Endometrium (tissue), 2 donors: ENCODE measurements around the gene CLEC20A.

Experiments
- FAIRE-seq: peaks from 2 replicates; lab custom pipeline; 2012; peaks lifted over from hg19 to GRCh38; lab: Jason Lieb, UNC
- donor health status: control.
- donor health status: control.

CLEC20A gene

DNA sequence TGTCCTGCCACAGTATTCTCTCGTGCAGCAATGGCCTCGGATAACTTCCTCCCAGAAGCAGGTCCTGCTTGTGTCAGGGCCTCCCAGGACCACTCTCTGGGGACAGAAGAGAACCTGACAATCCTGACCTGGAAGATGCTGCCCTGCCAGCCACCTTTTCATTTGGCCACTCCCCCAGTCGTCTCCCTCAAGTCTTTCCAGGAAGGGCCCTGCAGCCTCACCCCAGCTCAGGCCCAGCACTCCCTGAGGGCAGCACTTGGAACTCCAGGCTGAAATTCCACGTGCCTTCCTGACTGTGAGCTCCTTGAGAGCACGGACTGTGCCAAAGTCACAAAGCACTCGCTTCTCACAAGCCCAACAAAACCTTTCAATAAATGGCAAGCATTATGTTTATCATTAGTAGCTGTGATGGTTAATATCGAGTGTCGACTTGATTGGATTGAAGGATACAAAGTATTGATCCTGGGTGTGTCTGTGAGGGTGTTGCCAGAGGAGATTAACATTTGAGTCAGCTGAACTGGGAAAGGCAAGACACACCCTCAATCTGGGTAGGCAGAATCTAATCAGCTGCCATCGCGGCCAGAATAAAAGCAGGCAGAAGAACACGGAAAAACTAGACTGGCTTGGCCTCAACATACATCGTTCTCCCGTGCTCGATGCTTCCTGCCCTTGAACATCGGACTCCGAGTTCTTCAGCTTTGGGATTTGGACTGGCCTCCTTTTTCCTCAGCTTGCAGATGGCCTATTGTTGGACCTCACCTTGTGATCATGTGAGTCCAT is 2.3 kb upstream of the CLEC20A start:
- no peak for FAIRE-seq

DNA sequence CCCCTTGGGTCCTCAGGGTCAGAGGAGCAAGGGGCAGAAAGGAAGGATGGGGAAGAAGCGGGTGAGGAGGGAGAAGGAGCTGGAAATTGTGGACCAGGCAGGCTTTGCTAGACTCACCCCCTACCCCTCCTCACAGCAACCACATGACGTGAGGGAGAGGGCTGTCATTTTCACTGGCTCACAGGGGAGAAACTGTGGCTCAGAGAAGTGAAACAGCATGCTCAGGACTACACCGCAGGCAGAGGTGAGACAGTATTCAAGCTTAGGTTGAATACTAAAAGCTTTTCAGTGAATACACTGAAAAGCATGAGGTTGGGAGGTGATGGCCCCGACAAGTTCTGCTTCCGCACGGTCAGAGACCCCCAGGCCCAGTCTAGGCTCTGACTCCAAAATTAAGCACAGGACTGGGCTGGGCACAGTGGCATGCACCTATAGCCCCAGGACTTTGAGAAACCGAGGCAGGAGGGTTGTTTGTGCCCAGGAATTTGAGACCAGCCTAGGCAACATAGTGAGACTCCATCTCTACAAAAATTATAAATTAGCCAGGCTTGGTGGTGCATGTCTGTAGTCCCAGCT is 1.2 kb upstream of the CLEC20A start:
- FAIRE-seq, result no peak

DNA sequence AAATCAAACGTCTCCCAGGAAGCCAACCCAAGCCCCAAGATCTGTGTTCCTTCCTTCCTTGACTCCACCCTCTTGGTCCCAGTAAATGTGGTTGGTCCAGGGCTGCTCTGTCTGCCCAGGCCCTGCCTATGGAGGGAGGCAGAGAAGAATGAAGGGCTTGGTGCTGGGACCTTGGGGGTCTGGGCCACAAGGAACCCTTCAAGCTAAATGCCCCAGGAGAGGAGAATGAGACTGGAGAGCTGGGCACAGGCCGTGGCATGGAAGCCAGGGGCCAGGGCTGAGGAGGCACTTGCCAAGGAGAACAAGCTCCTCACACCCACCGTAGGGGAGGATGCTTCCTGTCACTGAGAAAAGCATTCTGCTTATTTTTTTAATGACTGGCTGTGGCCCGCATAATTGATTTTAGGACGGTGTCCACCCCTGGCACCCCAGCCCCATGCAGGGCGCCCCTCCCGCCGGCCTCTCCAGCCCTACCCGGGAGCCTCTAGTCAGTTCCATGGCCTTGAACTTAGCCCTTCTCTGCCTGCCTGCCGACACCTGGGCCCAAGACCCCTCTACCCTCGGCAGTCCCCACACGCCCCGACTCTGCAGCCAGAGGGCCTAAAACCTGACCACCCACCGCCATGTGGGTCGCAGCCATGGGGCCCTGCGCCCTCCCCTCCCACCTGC is 889 bp downstream of the CLEC20A start:
- FAIRE-seq, result no peak

DNA sequence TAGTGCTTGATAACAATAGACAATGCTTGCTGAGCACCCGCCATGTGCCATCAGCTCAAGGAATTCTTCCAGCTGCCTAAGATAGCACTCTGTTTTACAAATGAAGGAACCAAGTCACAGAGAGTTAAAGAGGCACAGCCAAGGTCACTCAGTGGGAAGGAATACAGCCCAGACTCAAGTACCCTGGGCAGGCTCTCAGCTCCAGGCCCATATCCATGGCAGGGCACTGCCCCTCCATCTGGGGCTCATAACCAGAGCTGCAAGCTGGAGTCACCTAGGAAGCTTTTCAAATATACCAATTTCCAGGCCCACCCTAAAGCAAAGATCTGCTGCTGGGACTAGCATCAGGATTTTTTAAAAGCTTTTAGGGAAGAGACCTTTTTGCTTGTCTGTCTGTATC is 1.6 kb downstream of the CLEC20A start:
- FAIRE-seq, result no peak

DNA sequence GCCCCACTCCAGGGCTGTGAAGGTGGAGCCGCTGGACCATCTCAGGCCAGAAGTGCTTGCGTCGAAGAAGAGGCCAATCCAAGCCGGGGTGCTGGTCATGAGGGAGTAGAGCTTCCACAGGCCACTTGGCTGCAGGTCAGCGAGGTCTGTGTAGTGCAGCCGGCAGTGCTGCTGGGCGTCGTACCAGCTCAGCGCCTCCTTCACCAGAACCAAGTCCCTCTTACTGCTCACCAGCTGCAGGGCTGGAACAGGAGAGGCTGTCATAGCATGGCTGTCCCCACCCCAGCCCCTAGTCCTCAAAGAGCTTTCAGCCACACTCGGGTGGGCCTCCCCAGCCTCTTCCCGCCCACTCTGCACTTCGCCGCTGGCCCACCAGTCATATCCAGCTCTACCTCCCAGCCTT is 2.2 kb downstream of the CLEC20A start:
- no peak for FAIRE-seq

DNA sequence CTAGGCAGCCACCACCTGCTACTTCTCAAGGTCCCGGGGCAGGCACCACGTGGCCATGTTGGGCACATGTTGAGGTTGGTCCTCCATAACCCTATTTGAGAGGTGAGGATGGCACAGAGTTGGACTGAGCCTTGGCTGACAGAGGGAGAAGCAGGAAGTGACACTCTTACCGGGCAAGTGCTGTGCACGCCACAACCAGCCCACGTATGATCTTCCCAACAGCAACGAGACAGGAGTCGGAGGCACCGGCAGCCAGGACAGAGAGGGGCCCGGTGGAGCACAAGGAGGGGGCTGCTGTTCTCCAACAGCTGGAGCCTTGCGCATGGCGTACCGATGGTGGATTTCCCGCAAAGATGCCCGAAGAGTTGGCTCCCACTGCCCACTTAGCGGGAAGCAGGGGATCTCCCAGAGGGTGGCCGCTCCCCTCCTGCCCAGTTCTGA is 3.4 kb downstream of the CLEC20A start:
- FAIRE-seq, result no peak

DNA sequence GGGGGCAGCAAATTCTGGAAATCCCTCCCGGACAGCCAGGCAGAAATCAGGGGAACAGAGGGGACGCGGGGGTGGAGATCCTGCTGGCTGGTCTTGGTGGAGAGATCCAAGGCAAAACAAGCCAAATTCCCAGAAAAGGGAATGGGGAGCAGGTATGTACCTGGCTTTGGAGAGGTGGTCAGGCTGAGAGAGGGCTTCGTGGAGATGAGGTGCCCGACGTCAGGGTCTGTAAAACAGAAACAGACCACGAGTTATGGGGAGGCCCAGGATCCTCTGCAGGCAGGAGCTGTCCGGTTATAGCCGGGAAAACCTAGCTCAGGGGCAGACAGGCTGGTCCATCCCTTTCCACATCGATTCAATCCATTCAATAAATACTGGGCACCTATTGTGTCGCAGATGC is 4.4 kb downstream of the CLEC20A start:
- no peak for FAIRE-seq

DNA sequence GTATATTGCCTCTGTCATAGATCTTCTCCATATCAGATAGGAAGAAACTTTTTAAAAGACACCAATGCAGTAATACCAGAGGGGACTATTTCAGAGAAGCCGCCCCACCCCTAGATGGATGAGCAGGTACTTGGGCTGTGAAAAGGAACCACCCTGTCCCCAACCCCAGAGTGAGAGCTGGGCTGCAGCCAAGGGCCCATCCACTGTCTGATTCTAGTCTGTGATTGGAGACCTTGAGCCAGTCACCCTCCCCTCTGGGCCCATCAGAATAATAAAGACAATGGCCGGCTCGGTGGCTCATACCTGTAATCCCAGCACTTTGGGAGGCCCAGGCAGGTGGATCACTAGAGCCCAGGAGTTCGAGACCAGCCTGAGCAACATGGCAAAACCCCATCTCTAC is 5.0 kb downstream of the CLEC20A start:
- no peak for FAIRE-seq

DNA sequence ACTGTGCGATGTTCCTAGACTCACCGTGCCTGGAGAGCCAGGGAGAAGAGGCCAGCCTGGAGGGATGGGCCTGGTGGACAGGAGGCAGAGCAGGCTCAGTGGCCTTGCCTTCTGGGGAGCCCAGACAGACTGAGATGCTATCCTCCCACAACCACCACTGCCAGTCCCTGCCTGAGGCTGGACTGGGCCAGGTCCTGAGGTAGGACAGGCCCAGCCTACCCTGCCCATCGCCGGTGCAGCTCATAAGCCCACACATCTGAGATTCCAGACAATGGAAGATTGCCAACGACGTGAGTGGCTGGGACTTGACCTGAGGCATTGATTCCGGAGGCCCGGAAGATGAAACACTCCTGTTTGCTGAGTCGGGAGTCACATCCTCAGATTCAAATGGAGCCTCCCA is 5.8 kb downstream of the CLEC20A start:
- no peak for FAIRE-seq

DNA sequence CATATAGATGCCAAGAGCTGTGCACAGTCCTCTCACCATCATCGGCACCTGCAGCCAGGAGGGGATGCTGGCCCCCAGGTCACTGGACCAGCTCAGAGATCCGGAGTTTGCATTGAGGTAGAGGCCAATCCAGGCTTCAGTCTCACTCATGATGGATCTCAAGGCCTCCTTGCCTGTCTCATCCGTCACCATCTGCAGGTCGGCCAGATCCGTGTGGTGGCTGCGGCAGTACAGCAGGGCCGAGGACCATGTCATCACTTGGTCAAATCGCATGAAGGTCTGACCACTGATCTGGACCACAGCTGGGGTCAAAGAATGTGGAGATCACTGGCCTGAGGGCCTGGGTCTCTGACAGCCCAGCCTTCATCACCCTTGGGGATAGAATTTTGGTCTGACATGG is 6.6 kb downstream of the CLEC20A start:
- FAIRE-seq, result no peak

DNA sequence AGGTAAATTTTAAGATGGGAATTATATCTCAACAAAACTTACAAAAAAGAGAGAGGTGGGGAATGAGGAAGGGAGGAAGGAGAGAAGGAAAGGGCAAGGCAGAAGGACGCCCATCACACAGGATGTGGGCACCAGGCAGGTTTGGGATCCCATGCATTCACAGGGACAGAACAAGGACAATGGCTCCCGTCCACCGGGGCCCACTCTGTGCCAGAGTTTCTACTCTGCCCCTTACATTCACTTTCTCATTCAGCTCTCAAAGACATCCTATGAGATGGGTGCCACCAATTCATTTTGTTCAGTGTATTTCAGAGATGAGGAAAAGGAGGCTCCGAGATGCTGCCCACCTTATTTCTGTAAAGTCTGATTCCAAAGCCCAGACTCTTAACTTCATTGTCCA is 7.4 kb downstream of the CLEC20A start:
- FAIRE-seq, result no peak

DNA sequence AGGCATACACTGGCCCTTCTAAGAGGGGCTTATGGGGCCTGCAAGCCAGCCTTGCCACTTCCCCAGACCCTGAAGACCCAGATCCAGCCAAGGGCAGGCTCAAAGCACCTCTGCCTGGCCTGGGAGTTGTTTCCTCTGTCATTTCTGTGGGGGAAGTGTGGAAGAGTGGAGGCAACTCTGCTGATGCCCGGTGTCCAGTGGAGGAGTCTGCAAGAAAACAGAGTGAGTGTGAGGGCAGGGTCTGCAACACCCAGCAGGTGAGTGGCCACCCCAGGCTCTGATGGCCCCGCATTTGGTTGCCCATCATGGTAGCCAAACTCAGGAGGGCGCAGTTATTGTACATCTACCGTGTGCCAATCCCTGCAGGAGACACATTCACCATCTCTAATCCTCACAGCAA is 8.4 kb downstream of the CLEC20A start:
- no peak for FAIRE-seq

DNA sequence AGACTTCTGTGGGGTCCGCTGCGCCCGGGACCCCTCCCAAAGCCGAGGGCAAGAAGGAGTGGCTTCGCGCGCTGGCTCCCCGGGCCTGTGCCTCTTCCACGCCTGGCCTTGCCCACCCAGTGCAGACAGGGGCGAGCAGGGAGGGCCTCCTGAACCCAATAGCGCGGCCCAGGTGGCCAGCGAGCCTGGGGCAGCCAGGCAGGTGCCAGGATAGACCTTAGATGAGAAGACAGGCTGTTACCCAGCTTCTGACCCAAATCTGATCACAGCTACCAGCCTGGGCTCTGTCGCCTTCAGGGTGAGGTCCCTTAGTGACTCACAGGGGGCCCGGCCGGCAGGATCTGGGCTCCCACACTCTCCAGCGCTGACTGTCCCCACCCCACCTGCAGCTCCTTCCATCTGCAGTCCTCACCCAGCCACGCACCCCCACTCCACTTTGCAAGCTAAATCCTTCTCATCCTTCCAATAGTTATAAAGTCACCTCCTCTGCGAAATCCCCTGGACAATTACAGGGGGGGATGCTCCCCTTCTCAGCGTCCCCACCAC is 9.6 kb downstream of the CLEC20A start:
- FAIRE-seq, result no peak

DNA sequence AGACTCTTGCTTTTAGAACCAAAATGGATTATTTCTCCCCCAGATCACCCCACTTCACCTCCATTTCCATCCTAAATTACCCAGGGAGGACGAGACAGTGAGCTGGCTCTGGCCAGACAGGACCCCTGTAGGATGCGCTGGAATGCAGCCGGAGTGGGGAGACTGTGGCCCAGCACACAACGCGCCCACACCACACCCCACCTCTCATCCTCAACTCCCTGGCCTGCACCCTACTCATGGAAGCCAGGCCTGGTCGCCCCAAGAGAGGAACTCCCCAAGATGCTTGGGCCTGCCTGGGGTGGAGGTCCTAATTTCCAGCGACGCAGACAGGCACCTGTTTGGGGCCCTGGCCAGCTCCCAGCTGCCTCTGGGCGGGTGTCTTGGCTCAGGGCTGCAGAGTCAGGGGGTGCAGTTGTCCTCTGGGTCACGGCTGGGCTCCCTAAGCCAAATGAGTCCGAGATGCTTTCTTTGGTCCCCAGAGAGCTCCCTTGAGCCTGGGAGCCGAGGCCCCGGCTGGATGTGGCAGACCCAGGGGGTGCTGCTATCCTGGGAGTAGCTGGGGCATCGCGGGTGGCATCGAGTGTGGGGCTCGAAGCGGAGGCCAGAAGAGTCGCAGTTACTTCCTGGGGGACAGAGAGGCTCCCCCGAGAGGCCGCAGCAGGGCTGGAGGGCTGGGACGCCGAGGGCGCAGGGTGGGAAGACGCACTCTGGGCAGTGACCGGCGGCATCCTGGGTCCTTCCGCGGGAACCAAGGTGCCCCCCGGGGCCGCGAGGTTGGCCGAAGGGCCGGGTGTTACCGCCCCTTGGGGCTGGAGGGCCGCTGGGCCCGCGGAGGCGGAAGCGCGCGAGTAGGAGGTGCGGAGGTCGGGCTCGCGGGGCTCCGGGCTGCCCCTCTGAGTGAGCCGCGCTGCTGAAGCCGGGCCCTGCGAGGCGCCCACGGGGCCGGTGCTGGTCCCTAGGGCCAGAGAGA is 10.4 kb downstream of the CLEC20A start:
- FAIRE-seq, result no peak

DNA sequence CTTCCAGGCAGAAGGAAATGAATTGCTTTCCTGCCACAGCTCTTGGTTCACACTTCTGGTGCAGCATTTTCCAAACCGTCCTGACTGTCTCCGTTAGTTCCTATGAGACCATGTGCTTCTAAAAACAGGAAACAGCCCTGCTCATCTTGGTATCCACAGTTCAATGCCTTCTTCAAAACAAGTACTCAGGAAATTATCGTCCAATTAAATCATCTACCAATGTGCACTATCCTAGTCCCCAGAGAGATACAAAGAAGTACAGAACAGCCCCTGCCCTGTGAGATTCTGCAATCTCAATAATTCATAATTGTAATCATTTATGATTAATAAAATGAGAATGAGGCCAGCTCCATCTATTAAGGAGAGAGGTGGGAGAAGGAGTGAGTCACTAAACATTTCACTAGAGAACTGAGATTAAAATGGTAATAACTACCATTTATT is 11.2 kb downstream of the CLEC20A start:
- no peak for FAIRE-seq

DNA sequence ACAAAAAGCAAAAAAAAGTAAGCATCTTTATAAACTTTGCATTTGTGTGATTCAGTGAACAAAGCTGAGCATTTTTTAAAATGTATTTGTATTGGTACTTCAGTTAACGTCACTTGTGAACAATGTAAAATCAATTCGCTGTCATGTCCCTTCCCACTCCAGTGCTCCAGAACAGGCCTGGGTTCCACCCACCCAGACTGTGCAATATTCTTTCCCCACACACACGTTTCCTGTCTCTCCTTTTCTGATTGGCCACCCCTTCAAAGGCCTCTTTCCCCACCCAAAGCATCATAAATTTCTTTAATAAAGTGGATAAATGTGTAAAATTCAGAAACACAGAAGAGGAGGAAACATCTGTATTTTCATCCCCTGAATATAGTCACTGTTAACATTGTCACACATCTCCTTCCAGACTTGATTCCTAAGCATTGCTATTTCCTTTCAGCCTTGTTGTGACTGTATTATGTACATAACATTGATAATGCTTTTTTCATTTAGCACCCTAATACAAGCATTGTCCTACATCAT is 12.0 kb downstream of the CLEC20A start:
- FAIRE-seq, result no peak

DNA sequence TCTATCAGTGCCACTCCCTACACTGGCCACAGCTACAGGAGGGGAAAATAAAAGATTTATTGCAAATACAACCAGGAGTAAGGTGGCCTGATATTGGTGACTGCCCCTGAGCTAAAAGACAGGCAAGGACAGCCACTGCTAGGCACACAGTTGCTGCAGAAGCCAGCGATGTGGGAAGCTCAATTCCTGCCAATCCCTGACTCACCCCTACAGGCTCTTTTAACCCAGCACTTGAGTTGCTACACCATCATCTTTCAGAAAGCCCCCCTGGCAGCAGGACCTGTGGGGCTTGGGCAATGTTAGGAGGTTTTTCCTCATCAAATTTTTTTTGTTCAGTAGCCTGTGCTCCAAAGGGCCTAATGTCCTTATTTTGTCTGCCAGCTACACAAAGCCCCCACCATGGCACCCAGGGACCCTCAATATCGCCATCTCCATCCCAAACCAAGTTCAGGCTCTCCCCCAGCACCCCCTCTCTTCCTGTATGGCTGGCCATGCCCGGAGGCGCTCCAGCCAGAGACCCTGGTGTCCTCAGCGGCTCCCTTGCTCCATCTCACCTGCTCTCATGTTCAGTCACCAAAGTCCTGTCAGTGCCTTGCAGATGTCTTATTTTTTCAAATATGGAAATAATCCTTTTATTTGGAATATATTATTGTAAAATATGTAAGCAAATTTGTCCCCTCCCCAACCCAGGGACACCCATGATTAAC is 13.4 kb downstream of the CLEC20A start:
- FAIRE-seq, result no peak

DNA sequence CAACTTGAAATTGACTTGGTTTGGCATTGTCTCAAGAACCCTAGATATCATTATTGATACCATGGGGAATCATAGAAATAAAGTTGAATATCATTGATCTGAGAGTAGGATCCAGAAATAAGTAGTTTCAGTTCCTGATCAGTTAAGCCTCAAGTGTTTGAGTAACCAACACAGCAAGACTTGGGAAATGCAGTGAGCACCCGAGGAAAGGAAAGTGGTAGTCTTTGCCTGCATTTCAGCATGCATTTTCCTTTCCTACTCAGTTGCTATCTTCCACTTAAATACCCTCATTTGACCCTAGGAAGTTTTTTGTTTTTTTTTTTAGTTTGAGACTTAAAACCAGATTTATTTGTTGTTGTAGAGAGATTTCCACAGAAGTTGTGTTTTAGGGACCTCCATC is 18.9 kb downstream of the CLEC20A start:
- FAIRE-seq, result no peak

DNA sequence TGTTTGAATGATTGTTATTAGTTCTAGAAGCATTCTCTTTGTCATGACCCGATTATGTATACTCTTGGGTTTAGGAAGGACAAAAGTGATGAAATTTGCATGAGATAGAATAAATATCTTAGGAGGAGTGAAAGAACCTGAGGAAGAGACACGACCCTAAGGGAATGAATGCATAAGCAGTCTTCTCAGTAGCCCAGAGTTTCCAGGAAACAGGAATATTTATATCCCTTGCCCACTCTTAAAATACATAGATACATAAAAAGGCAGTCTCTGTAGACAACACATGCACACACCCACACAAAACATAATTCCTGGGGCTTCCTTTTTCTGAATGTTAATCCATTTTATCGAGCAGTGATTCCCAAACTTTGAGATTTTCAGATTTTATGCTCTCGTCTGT is 19.4 kb downstream of the CLEC20A start:
- FAIRE-seq, result no peak

DNA sequence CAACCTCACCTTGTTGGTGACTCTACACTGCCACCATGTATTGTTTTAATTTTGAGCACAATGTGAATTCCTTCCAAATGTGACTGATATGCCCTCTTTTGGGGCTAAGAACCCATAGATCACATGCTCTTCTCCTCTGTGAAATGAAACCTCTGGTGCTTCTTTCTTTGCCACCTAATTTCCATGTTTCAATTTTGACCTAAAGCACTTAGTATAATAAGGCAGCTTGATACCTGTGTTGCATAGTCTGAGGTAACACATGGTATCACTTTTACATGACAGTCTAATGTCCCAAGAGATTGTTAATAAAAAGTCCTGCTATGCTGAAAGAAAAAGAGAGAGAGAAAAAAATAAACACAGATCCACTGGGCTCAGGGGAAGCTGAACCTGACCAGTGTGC is 24.2 kb downstream of the CLEC20A start:
- FAIRE-seq, result no peak

DNA sequence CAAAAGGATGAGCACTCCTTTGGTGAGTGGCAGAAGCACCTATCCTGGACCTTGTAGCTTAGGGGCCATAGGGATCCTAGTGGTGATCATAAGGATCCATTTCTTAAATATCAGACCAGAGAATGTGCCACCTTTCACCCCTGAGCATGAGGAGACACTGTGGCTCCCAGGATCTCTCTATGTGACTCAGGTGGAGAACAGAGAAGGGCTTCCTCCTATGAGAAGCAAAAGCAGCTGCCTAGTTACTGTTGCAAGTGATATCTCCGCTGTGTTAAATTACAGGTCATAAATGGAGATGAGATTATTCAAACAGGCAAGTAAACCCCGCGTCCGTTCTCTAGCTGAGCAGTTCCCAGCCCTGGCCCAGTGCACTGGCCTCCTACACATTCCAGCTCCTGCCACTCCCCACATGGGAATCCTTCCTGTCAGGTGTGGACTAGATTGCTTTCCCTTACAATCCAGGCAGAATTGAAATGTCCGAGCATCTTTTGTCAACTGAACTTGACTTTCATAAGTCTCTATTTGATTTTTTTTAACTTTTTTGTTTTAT is 26.3 kb downstream of the CLEC20A start:
- no peak for FAIRE-seq
